Stimulated activated CD8-positive, alpha-beta memory T cell treated with anti-CD3 and anti-CD28 coated beads, Interleukin-7, amount 100 ng/mL, for 1 hour (primary cell): ENCODE measurements around the gene PARVA.

ENCODE experiments used
- DNase-seq, 2 donors: peaks; one replicate each; pipeline ENCODE4 v3.0.0-alpha.2; 2020; ENCODE audit warnings: low read depth in 2 of 2

Gene PARVA

GRCh38 chr11:12433121-12433520 lies 55.8 kb downstream of the PARVA start:
- DNase-seq: no peak

GRCh38 chr11:12433571-12434324 lies 56.4 kb downstream of the PARVA start:
- no peak for DNase-seq

GRCh38 chr11:12434325-12434654 lies 56.9 kb downstream of the PARVA start:
- no peak for DNase-seq

GRCh38 chr11:12435264-12435663 lies 57.9 kb downstream of the PARVA start:
- no peak for DNase-seq

- DNase-seq: no peak
Observed at GRCh38 chr11:12436266-12436665, 58.9 kb downstream of the PARVA start.

- no peak for DNase-seq
Observed at GRCh38 chr11:12438291-12438690, 60.9 kb downstream of the PARVA start.

GRCh38 chr11:12439615-12440014 lies 62.2 kb downstream of the PARVA start:
- no peak for DNase-seq

- no peak for DNase-seq
Observed at GRCh38 chr11:12440565-12440964, 63.2 kb downstream of the PARVA start.

- DNase-seq: no peak
Observed at GRCh38 chr11:12441231-12441861, 64.0 kb downstream of the PARVA start.

GRCh38 chr11:12444601-12445000 lies 67.2 kb downstream of the PARVA start:
- no peak for DNase-seq

GRCh38 chr11:12445001-12445400 lies 67.6 kb downstream of the PARVA start:
- no peak for DNase-seq

- no peak for DNase-seq
Observed at GRCh38 chr11:12446863-12447262, 69.5 kb downstream of the PARVA start.

GRCh38 chr11:12448131-12448939 lies 71.0 kb downstream of the PARVA start:
- DNase-seq: no peak

GRCh38 chr11:12449961-12450715 lies 72.8 kb downstream of the PARVA start:
- DNase-seq: no peak

GRCh38 chr11:12451179-12451814 lies 73.9 kb downstream of the PARVA start:
- no peak for DNase-seq

GRCh38 chr11:12453243-12453642 lies 75.9 kb downstream of the PARVA start:
- DNase-seq: no peak

- DNase-seq: no peak
Observed at GRCh38 chr11:12454782-12455181, 77.4 kb downstream of the PARVA start.

- DNase-seq: no peak
Observed at GRCh38 chr11:12455938-12456337, 78.6 kb downstream of the PARVA start.

- no peak for DNase-seq
Observed at GRCh38 chr11:12456651-12457579, 79.5 kb downstream of the PARVA start.

- no peak for DNase-seq
Observed at GRCh38 chr11:12458042-12458441, 80.7 kb downstream of the PARVA start.
